Inflammatory macrophage treated with lipopolysaccharide for 4 hours (primary cell): ENCODE measurements around the gene C16orf78.

Experiments used
- DNase-seq: peaks from one replicate; pipeline ENCODE4 v3.0.0-alpha.2; 2020

Gene C16orf78

DNA sequence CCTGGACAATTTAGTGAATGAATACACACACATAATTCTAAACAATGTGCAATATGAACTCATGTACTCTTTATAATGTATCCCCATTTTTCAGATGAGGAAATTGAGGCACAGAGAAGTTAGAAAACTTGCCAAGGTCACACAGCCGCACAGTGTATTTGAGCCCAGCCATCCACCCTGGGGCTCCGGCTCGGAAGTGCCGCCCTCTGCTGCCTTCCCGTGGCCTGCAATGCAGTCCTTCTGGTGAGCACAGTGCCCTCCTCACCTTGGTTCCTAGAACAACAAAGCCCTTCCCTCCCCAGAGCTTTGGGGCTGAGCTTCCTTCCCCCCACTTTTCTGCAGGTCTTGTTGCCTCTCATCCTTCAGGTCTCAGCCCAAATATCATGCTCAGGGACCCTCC, 63.7 kb downstream of the C16orf78 start:
- no peak for DNase-seq

DNA sequence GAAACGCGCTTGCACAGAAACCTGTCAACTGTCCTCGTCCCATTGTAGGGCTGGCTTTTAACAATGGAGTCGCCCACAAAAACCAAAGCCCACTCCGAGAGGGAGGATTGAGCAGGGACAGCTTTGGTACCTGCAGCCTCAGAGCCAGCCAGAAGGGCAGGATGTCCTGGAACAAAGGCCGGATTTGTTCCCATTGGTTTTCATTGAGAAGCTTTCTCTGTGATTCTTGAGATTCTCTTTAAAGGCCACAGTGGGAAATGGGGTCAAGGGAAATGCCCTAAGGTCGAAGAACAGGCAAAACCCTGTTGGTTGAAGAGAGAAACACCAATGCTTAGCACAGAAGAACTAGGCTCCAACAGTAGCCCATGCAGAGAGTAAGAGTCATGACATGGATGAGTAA, 65.4 kb downstream of the C16orf78 start:
- DNase-seq: no peak

DNA sequence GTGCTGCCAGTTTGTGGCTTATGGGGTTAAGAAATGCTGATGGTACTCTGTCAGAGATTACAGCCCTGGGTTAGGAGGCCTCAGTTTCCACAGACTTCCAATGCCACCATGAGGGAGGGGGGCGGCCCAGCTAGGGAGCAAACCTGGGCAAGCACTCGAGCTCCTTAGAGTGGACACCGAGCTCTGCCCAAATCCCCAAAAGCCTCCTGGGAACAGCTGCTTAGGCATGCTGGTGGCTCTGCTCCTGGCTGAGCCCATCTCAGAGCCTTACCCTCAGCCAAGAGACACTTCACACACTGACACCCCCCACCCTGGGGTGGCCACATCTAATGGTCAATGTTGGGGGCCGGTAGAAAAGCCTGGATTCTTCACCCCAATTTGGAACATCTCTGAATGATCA, 66.1 kb downstream of the C16orf78 start:
- DNase-seq: no peak

- no peak for DNase-seq
These were observed 66.8 kb downstream of the C16orf78 start for GRCh38 chr16:49440156-49441065.

GRCh38 chr16:49441366-49441780, 67.8 kb downstream of the C16orf78 start:
- no peak for DNase-seq

DNA sequence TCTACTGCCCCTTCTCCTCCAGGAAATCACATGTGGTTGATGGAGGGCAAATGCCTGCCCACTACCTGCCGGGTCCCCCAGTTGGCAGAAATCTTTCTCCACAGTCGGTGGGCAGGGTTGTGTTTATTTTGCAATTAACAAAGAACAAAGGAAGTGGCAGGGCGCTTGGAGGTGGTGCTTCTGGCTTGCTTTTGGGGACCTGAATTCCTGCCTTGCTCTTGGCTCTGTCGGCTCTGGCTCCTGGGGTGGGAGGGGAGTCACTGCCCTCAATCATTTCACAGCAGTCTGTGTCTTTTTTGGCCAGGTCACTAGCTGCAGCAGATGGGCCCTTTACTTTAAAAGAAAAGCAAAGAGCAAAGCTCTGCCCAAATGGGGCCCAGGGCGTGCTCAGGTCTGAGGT, 69.2 kb downstream of the C16orf78 start:
- no peak for DNase-seq

DNA sequence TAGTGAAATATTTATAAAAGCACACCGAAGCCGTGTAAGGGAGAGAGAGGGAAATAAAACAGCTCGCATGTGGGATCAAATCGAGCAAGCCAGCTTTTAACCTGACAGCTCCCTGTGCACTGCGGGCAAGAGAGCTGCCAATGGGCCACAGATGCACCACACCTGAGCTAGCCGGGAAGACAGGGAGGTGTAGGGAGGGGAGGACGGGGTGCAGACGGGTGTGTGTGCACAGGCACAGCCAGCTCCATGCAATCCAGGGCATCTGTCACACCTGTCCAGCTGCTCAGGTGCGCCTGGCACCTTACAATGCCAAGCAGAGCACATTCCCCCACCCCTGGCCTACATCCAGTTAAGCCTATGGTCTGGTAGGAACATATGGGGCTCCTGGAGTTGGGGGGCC, 70.0 kb downstream of the C16orf78 start:
- no peak for DNase-seq

DNA sequence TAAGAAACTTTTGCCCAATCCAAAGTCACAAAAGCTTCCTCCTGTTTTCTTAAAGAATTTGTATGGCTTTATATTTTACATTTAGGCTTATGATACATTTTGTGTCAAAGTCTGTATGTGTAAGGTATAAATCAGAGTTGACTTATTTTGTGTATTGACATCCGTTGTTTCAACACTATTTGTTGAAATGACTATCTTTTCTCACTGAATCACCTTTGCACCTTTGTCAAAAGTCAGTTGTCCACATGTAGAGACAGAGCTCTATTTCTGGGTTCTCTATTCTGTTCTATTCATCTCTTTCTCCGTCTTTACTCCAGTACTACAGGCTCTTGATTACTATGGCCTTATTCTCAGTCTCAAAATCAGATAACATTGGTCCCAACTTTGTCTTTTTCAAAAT, 73.2 kb downstream of the C16orf78 start:
- no peak for DNase-seq
